Left lung (tissue), 10 donors: ENCODE measurements around the gene CEP78. TPM values are rescaled to one million over a fixed set of nuclear protein-coding genes. Genes with fewer than 3 reads are reported as not detected.

Source experiments
- ATAC-seq: fragments of 200-7000 bp; cut with Tn5 transposase; one replicate; pipeline ENCODE4 v1.9.1; 2020; ENCODE audit warnings: moderate library complexity
- DNase-seq, 4 donors: peaks; one replicate each; pipeline ENCODE4 v3.0.0-alpha.2; 2013 to 2020
- H3K27ac ChIP-seq, 2 donors: fragments of 200-600 bp; sonication (generic) in 1 of 2; one replicate each; pipeline versions ENCODE4 v1.5.0 to v1.8.0; 2020 to 2021
- H3K27me3 ChIP-seq, 2 donors: fragments of 200-600 bp; sonication (generic) in 1 of 2; one replicate each; pipeline versions ENCODE4 v1.5.0 to v1.8.0; 2020 to 2021
- H3K36me3 ChIP-seq, 2 donors: fragments of 200-600 bp; sonication (generic) in 1 of 2; one replicate each; pipeline versions ENCODE4 v1.5.0 to v1.8.0; 2020 to 2021
- H3K4me1 ChIP-seq, 2 donors: fragments of 200-600 bp; one replicate each; pipeline ENCODE4 v1.8.0; 2021
- H3K4me3 ChIP-seq, 2 donors: fragments of 200-600 bp; sonication (generic) in 1 of 2; one replicate each; pipeline versions ENCODE4 v1.5.0 to v1.8.0; 2020 to 2021; ENCODE audit warnings: mild to moderate bottlenecking in 1 of 2
- H3K9me3 ChIP-seq, 2 donors: fragments of 200-600 bp; sonication (generic) in 1 of 2; one replicate each; pipeline versions ENCODE4 v1.5.0 to v1.8.0; 2020 to 2021
- CTCF ChIP-seq, 2 donors: fragments of 200-600 bp; sonication (generic) in 1 of 2; IDR thresholded peaks; one replicate each; pipeline versions ENCODE4 v1.5.0 to v1.8.0; 2021; ENCODE audit warnings: antibody characterized with exemption in 2 of 2
- intact Hi-C, 2 donors: fragments of 100-400 bp; cut with DNase I; formaldehyde crosslinking; loops; one replicate each; pipeline versions ENCODE4 v1.11.2 to v1.14.2; 2022
- polyA plus RNA-seq, 6 donors: library from polyadenylated mRNA; unstranded; fragments of 120-200 nt; gene quantifications; one replicate each; pipeline ENCODE4 v1.2.1, GENCODE V29; 2013; ENCODE audit not compliant: insufficient read length in 6 of 6
- total RNA-seq, 2 donors: library from RNA; stranded (reverse); fragmentation: NEBNext Ultra II Directional; extraction: Animal tissue kit (Norgen Biotek cat#: 25700); gene quantifications; one replicate each; pipeline ENCODE4 v1.2.1, GENCODE V29; 2021
- donor health status: DM: no; HTN: yes; CAD: no.
- donor health status: DM: no; HTN: no; CAD: no.

Gene CEP78
- total and polyA plus RNA-seq, 8 donors, result 14.0 to 43.9 (median 40.1) TPM

- TF ChIP-seq CTCF (IDR thresholded peaks at IDR 0.05), result no peak
- no peak overlapping the region for H3K27ac ChIP-seq
- no peak for DNase-seq
- H3K9me3 ChIP-seq, result no peaks in the 10 kb centered on the region
- H3K4me1 ChIP-seq, result peaks cover 0 to 11% of the 10 kb centered on the region in 2 donors
- ATAC-seq, result no peak
- no peak overlapping the region for H3K4me3 ChIP-seq
- intact Hi-C loops, result no loop called here
- H3K36me3 ChIP-seq, result peaks cover 0 to 29% of the 10 kb centered on the region in 2 donors
- no peaks in the 10 kb centered on the region for H3K27me3 ChIP-seq
Measured at GRCh38 chr9:78242041-78242440, 6.2 kb downstream of the CEP78 start.

- Histone ChIP-seq H3K36me3 (peaks cover 0 to 30% of the 10 kb centered on the region in 2 donors), H3K9me3 (no peaks in the 10 kb centered on the region), H3K27me3 (no peaks in the 10 kb centered on the region), H3K4me1 (peaks cover 0 to 1% of the 10 kb centered on the region in 2 donors), H3K27ac (no peak overlapping the region), H3K4me3 (no peak overlapping the region)
- intact Hi-C loops, result no loop called here
- TF ChIP-seq CTCF (IDR thresholded peaks at IDR 0.05), result no peak
- ATAC-seq (no peak), DNase-seq (no peak)
Measured at GRCh38 chr9:78243130-78243529, 7.3 kb downstream of the CEP78 start.

- Histone ChIP-seq H3K27me3 (no peaks in the 10 kb centered on the region), H3K36me3 (peaks cover 0 to 38% of the 10 kb centered on the region in 2 donors), H3K4me1 (no peaks in the 10 kb centered on the region), H3K27ac (no peak overlapping the region), H3K4me3 (no peak overlapping the region), H3K9me3 (no peaks in the 10 kb centered on the region)
- TF ChIP-seq CTCF (IDR thresholded peaks at IDR 0.05), result no peak
- intact Hi-C loops, result no loop called here
- DNase-seq, result no peak
- ATAC-seq, result no peak
Measured at GRCh38 chr9:78245401-78245800, 9.5 kb downstream of the CEP78 start.

GRCh38 chr9:78248635-78249034 is 12.8 kb downstream of the CEP78 start:
- H3K9me3 ChIP-seq, result no peaks in the 10 kb centered on the region
- no peak for ATAC-seq
- no peaks in the 10 kb centered on the region for H3K27me3 ChIP-seq

GRCh38 chr9:78249542-78249941 is 13.7 kb downstream of the CEP78 start:
- intact Hi-C loops, result no loop called here
- Histone ChIP-seq H3K27me3 (no peaks in the 10 kb centered on the region), H3K36me3 (peaks cover 0 to 43% of the 10 kb centered on the region in 2 donors), H3K27ac (no peak overlapping the region), H3K4me3 (no peak overlapping the region), H3K9me3 (no peaks in the 10 kb centered on the region), H3K4me1 (no peaks in the 10 kb centered on the region)
- DNase-seq (no peak), ATAC-seq (no peak)
- no peak for TF ChIP-seq CTCF (IDR thresholded peaks at IDR 0.05)

More at GRCh38 chr9:78248635-78249034, 12.8 kb downstream of the CEP78 start:
- no peak for TF ChIP-seq CTCF (IDR thresholded peaks at IDR 0.05)
- no peak overlapping the region for H3K27ac ChIP-seq
- intact Hi-C loops, result no loop called here
- H3K4me1 ChIP-seq, result no peaks in the 10 kb centered on the region
- no peak for DNase-seq
- H3K4me3 ChIP-seq, result no peak overlapping the region
- peaks cover 0 to 49% of the 10 kb centered on the region in 2 donors for H3K36me3 ChIP-seq
